HepG2 (cell line): ENCODE results near the gene MED22. TPM values are rescaled to one million over a fixed set of nuclear protein-coding genes. Genes with fewer than 3 reads are reported as not detected.

ENCODE experiments used
- ATAC-seq: fragments of 200-7000 bp; cut with Tn5 transposase; 3 replicates; pipeline ENCODE4 v1.9.1; 2020; ENCODE audit warnings: mild to moderate bottlenecking, moderate library complexity
- BruUV-seq: library from RNA; stranded (reverse); fragments of 400-500 nt; replicated peaks from 2 replicates; lab custom pipeline; 2021; lab: Mats Ljungman, UMichigan
- CTCF ChIA-PET: fragments of 300-600 bp; formaldehyde crosslinking; extraction: SDS; loops from one replicate; lab custom pipeline; 2021; ENCODE audit warnings: low total read pairs, inconsistent platforms, low intra/inter-chr PET ratio; lab: Yijun Ruan, JAX
- POLR2A ChIA-PET: fragments of 350-600 bp; sonication (Branson Sonifier 250); formaldehyde crosslinking; loops from one replicate; lab custom pipeline; 2020; ENCODE audit warnings: antibody characterized with exemption, inconsistent platforms; lab: Yijun Ruan, JAX
- DNase-seq: peaks from one replicate; pipeline ENCODE4 v3.0.0-alpha.2; 2015; ENCODE audit warnings: low spot score
- FAIRE-seq: peaks from 3 replicates; lab custom pipeline; 2011; peaks lifted over from hg19 to GRCh38; lab: Jason Lieb, UNC
- H2AFZ ChIP-seq: one replicate; pipeline ENCODE4 v1.6.1; 2011; ENCODE audit warnings: low read length, inconsistent platforms
- H3K27ac ChIP-seq: fragments of 300-600 bp; 3 replicates; pipeline ENCODE4 v1.8.0; 2011; ENCODE audit warnings: mixed run types, mild to moderate bottlenecking, mixed read lengths, low read length, inconsistent platforms; ENCODE audit not compliant: insufficient read depth; ENCODE audit errors: extremely low read length
- H3K27me3 ChIP-seq, 2 experiments: fragments of 200-600 bp in 1 of 2; 2 replicates in 1 of 2; 3 replicates in 1 of 2; pipeline versions ENCODE4 v1.6.0 to v1.8.0; 2011; ENCODE audit warnings: low read length in 2 of 2, mild to moderate bottlenecking in 2 of 2, moderate library complexity in 2 of 2, inconsistent platforms in 1 of 2; ENCODE audit not compliant: insufficient read depth in 2 of 2, control insufficient read depth in 1 of 2
- H3K36me3 ChIP-seq, 2 experiments: fragments of 200-600 bp in 1 of 2; replicated peaks in 1 of 2; 2 replicates in 1 of 2; 3 replicates in 1 of 2; pipeline versions ENCODE4 v1.5.1 to v1.8.0; 2011; ENCODE audit warnings: low read length in 2 of 2, inconsistent platforms in 1 of 2; ENCODE audit not compliant: insufficient read depth in 2 of 2, control insufficient read depth in 1 of 2
- H3K4me1 ChIP-seq: 2 replicates; pipeline ENCODE4 v1.5.1; 2012; ENCODE audit warnings: low read length, inconsistent platforms; ENCODE audit not compliant: insufficient read depth
- H3K4me2 ChIP-seq: 2 replicates; pipeline ENCODE4 v1.6.0; 2011; ENCODE audit warnings: low read depth, low read length, inconsistent platforms
- H3K4me3 ChIP-seq, 3 experiments: fragments of 200-600 bp in 1 of 3; sonication (generic), shearing (Covaris generic) in 1 of 3; replicated peaks in 1 of 3; 2 replicates each; pipeline ENCODE4 v1.5.1; 2011 to 2016; ENCODE audit warnings: low read length in 3 of 3, inconsistent platforms in 2 of 3, low read depth in 2 of 3, mild to moderate bottlenecking in 2 of 3, control low read depth in 1 of 3, mixed read lengths in 1 of 3; ENCODE audit not compliant: insufficient read depth in 1 of 3
- H3K79me2 ChIP-seq: one replicate; pipeline ENCODE4 v1.6.1; 2011; ENCODE audit warnings: low read length, inconsistent platforms; ENCODE audit not compliant: insufficient read depth
- H3K9ac ChIP-seq: 2 replicates; pipeline ENCODE4 v1.6.0; 2011; ENCODE audit warnings: mild to moderate bottlenecking, low read depth, low read length, inconsistent platforms; ENCODE audit not compliant: insufficient read depth
- H3K9me3 ChIP-seq: 2 replicates; pipeline ENCODE4 v1.5.1; 2012; ENCODE audit warnings: mild to moderate bottlenecking, low read length
- H4K20me1 ChIP-seq: 2 replicates; pipeline ENCODE4 v1.6.0; 2011; ENCODE audit warnings: inconsistent platforms, mild to moderate bottlenecking, low read length, moderate library complexity; ENCODE audit not compliant: insufficient read depth
- HNRNPL ChIP-seq: fragments of 200-400 bp; formaldehyde crosslinking; IDR thresholded peaks from 2 replicates; pipeline ENCODE4 v1.6.1; 2017; ENCODE audit warnings: mild to moderate bottlenecking, low read depth, low read length
- RBFOX2 ChIP-seq: fragments of 200-400 bp; formaldehyde crosslinking; IDR thresholded peaks from 2 replicates; pipeline ENCODE4 v1.6.1; 2017; ENCODE audit warnings: low read depth, mild to moderate bottlenecking, low read length
- SNAPC4 ChIP-seq: sonication (generic); formaldehyde crosslinking; IDR thresholded peaks from 2 replicates; pipeline ENCODE4 v1.4.0; 2020; ENCODE audit warnings: mild to moderate bottlenecking, missing genetic modification reagents
- WGBS: methylation state at CpG from one replicate; pipeline ENCODE4 v1.1.6; 2017; ENCODE audit warnings: low lambda C conversion rate; 5-methylcytosine and 5-hydroxymethylcytosine counted together
- in situ Hi-C: cut with HindIII; loops from 2 replicates; pipeline ENCODE4 v1.10.0; 2017; ENCODE audit warnings: low pct_unique_long_range_greater_than_20kb; ENCODE audit not compliant: extremely low pct_ligation_motif_present
- intact Hi-C: fragments of 100-400 bp; cut with micrococcal nuclease; formaldehyde crosslinking; loops from one replicate; pipeline ENCODE4 v1.10.0; 2022; ENCODE audit not compliant: unreplicated experiment
- polyA plus RNA-seq, 8 experiments: library from polyadenylated mRNA; depleted of rRNA in 3 of 8; stranded (reverse) in 7 of 8; unstranded in 1 of 8; fragments of >200 nt; fragmentation: Illumina TruSeq in 4 of 8; extraction: Trizol in 4 of 8; gene quantifications; 2 replicates each; pipeline versions ENCODE4 v1.2.1 to v1.2.3, GENCODE V29; 2011 to 2016; ENCODE audit warnings: low read depth in 4 of 8, missing spikeins in 1 of 8, mixed read lengths in 1 of 8; ENCODE audit not compliant: insufficient read depth in 1 of 8
- total RNA-seq, 5 experiments: library from RNA; depleted of rRNA; stranded (reverse); fragments of >200 nt; fragmentation: Illumina TruSeq; extraction: Trizol; gene quantifications; 2 replicates each; pipeline ENCODE4 v1.2.3, GENCODE V29; 2016; ENCODE audit warnings: low read depth in 1 of 5
- TF ChIP-seq, protein P1 (sequence below): sonication (generic); formaldehyde crosslinking; IDR thresholded peaks from 2 replicates; pipeline ENCODE4 v1.8.1; 2023; ENCODE audit warnings: missing genetic modification reagents, inconsistent platforms, borderline replicate concordance

MED22 gene
- total and polyA plus RNA-seq, 2 of the 13 experiments (the other 11 are each of a cell fraction or from before 2014, with no cell fraction given) = 15.8 to 22.1 TPM

- FAIRE-seq = no peak
- no peaks in the 10 kb centered on the region; a peak in 1 of 5 replicates for H3K27me3 ChIP-seq
- DNase-seq = no peak
- H3K9me3 ChIP-seq = no peaks in the 10 kb centered on the region
- H3K4me2 ChIP-seq = no peak overlapping the region
- CTCF ChIA-PET = no interaction called here
- peaks cover 26% of the 10 kb centered on the region for H3K79me2 ChIP-seq
- peaks cover 20% of the 10 kb centered on the region for H3K4me1 ChIP-seq
- POLR2A ChIA-PET = no interaction called here
- no peak overlapping the region for H3K27ac ChIP-seq
- no peak overlapping the region for H3K4me3 ChIP-seq
- no peak overlapping the region for H3K9ac ChIP-seq
- intact Hi-C loops = no loop called here
- in situ Hi-C loops = loop anchor here (5.0 kb wide), 1 partner anchor 145 kb away; no protein-coding TSS in a partner anchor
- 0 out of 2 replicates have a peak, but pooled peaks cover 7% of the 10 kb centered on the region for H4K20me1 ChIP-seq
- ATAC-seq = no peak
- 99% methylated on average over 57 of the region's 57 CpGs for WGBS
- BruUV-seq = no TSS peak
- peaks cover 18 to 41% of the 10 kb centered on the region in 2 experiments; a peak in 4 of 5 replicates for H3K36me3 ChIP-seq
- no peak overlapping the region for H2AFZ ChIP-seq
- TF ChIP-seq SNAPC4 (no peak), HNRNPL (no peak), RBFOX2 (peak; percentile 62)
- TF ChIP-seq, protein P1, sequence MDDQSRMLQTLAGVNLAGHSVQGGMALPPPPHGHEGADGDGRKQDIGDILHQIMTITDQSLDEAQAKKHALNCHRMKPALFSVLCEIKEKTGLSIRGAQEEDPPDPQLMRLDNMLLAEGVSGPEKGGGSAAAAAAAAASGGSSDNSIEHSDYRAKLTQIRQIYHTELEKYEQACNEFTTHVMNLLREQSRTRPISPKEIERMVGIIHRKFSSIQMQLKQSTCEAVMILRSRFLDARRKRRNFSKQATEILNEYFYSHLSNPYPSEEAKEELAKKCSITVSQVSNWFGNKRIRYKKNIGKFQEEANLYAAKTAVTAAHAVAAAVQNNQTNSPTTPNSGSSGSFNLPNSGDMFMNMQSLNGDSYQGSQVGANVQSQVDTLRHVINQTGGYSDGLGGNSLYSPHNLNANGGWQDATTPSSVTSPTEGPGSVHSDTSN (CRISPR knock-in tag) = no peak
Observed at GRCh38 chr9:133331641-133332380, 16.1 kb downstream of the MED22 start.
